ENCODE data around the gene FAM20C.

Gene FAM20C

GRCh38 chr7:159370-160270, 32.8 kb upstream of the FAM20C start:
- DNase-seq = no peak

GRCh38 chr7:160958-161725, 31.2 kb upstream of the FAM20C start:
- no peak for DNase-seq

- no peak for DNase-seq
These were observed 29.6 kb upstream of the FAM20C start for GRCh38 chr7:162632-163297.

GRCh38 chr7:163298-163695, 29.1 kb upstream of the FAM20C start:
- DNase-seq = no peak

GRCh38 chr7:163971-164881, 28.1 kb upstream of the FAM20C start:
- DNase-seq = no peak

- no peak for DNase-seq
These were observed 27.3 kb upstream of the FAM20C start for GRCh38 chr7:164882-165660.

- no peak for DNase-seq
These were observed 26.6 kb upstream of the FAM20C start for GRCh38 chr7:165661-166337.

GRCh38 chr7:166338-167060, 25.9 kb upstream of the FAM20C start:
- DNase-seq = no peak

GRCh38 chr7:167090-167855, 25.1 kb upstream of the FAM20C start:
- DNase-seq = no peak

GRCh38 chr7:167976-168791, 24.2 kb upstream of the FAM20C start:
- DNase-seq = no peak

- DNase-seq = no peak
These were observed 22.8 kb upstream of the FAM20C start for GRCh38 chr7:169276-170172.

- no peak for DNase-seq
These were observed 21.6 kb upstream of the FAM20C start for GRCh38 chr7:170551-171363.

GRCh38 chr7:171364-171904, 20.9 kb upstream of the FAM20C start:
- no peak for DNase-seq

GRCh38 chr7:171912-172515, 20.4 kb upstream of the FAM20C start:
- DNase-seq = no peak

GRCh38 chr7:173209-173918, 19.0 kb upstream of the FAM20C start:
- DNase-seq = no peak

Measured in NCI-H446 treated with DMSO at 0.1 percent for 48 hours (cell line).